SK-N-SH (cell line): ENCODE data around the gene DNMT3A. TPM values are rescaled to one million over a fixed set of nuclear protein-coding genes. Genes with fewer than 3 reads are reported as not detected.

Experiments
- CTCF ChIA-PET: fragments of 300-600, 350-600 bp; formaldehyde crosslinking; extraction: SDS; loops from one replicate; lab custom pipeline; 2021; lab: Yijun Ruan, JAX
- POLR2A ChIA-PET: fragments of 350-600 bp; sonication (Branson Sonifier 250); formaldehyde crosslinking; extraction: SDS; loops from one replicate; lab custom pipeline; 2020; ENCODE audit warnings: antibody characterized with exemption, inconsistent platforms; lab: Yijun Ruan, JAX
- DNase-seq: peaks from one replicate; pipeline ENCODE4 v3.0.0; 2012
- H2AFZ ChIP-seq: fragments of 200-600 bp; sonication (generic); 2 replicates; pipeline ENCODE4 v1.8.1; 2016; ENCODE audit warnings: antibody characterized with exemption, mild to moderate bottlenecking, low read depth
- H3F3A ChIP-seq: fragments of 200-600 bp; sonication (generic); replicated peaks from 2 replicates; pipeline ENCODE3; 2016; ENCODE audit warnings: antibody characterized with exemption, mild to moderate bottlenecking; ENCODE audit not compliant: insufficient read depth
- H3K27ac ChIP-seq, 2 experiments: fragments of 200-500 bp in 1 of 2; fragments of 200-600 bp in 1 of 2; sonication (Bioruptor generic) in 1 of 2; sonication (generic), shearing (Covaris generic) in 1 of 2; 2 replicates each; pipeline versions ENCODE4 v1.5.1 to v1.6.1; 2014 to 2016; ENCODE audit warnings: low read depth in 2 of 2, inconsistent platforms in 1 of 2, low read length in 1 of 2, mild to moderate bottlenecking in 1 of 2, mixed read lengths in 1 of 2
- H3K27me3 ChIP-seq: fragments of 200-600 bp; sonication (generic), shearing (Covaris generic); 2 replicates; pipeline ENCODE4 v1.6.1; 2016; ENCODE audit warnings: mixed run types; ENCODE audit not compliant: insufficient read depth
- H3K36me3 ChIP-seq, 2 experiments: fragments of 200-500 bp in 1 of 2; fragments of 200-600 bp in 1 of 2; sonication (Bioruptor generic) in 1 of 2; sonication (generic) in 1 of 2; replicated peaks in 1 of 2; 2 replicates each; pipeline versions ENCODE3 to v1.5.1; 2014 to 2016; ENCODE audit warnings: low read length in 1 of 2, mild to moderate bottlenecking in 1 of 2; ENCODE audit not compliant: insufficient read depth in 2 of 2, control insufficient read depth in 1 of 2
- H3K4me1 ChIP-seq, 2 experiments: fragments of 200-500 bp in 1 of 2; fragments of 200-600 bp in 1 of 2; sonication (Bioruptor generic) in 1 of 2; sonication (generic), shearing (Covaris generic) in 1 of 2; 2 replicates each; pipeline versions ENCODE4 v1.5.1 to v1.6.1; 2014 to 2016; ENCODE audit warnings: low read depth in 1 of 2, low read length in 1 of 2, mixed run types in 1 of 2; ENCODE audit not compliant: insufficient read depth in 2 of 2, control insufficient read depth in 1 of 2
- H3K4me2 ChIP-seq: fragments of 200-600 bp; sonication (generic), shearing (Covaris generic); 2 replicates; pipeline ENCODE4 v1.6.1; 2017; ENCODE audit warnings: mixed run types
- H3K4me3 ChIP-seq, 2 experiments: fragments of 200-500 bp in 1 of 2; fragments of 200-600 bp in 1 of 2; sonication (Bioruptor generic) in 1 of 2; sonication (generic), shearing (Covaris generic) in 1 of 2; 2 replicates each; pipeline versions ENCODE4 v1.5.1 to v1.8.1; 2014 to 2016; ENCODE audit warnings: low read depth in 2 of 2, inconsistent platforms in 1 of 2, low read length in 1 of 2, mild to moderate bottlenecking in 1 of 2, mixed read lengths in 1 of 2, moderate library complexity in 1 of 2
- H3K79me2 ChIP-seq: fragments of 200-600 bp; sonication (generic); 2 replicates; pipeline ENCODE4 v1.8.1; 2017; ENCODE audit warnings: mild to moderate bottlenecking; ENCODE audit not compliant: insufficient read depth
- H3K9ac ChIP-seq: fragments of 200-600 bp; sonication (generic); 2 replicates; pipeline ENCODE4 v1.6.1; 2017; ENCODE audit warnings: mixed run types
- H3K9me2 ChIP-seq: fragments of 200-600 bp; sonication (generic); 2 replicates; pipeline ENCODE4 v1.6.1; 2017; ENCODE audit warnings: mixed run types
- H3K9me3 ChIP-seq: fragments of 200-600 bp; sonication (generic); 2 replicates; pipeline ENCODE4 v1.6.1; 2017; ENCODE audit warnings: mixed run types, mild to moderate bottlenecking, moderate library complexity
- H4K20me1 ChIP-seq: fragments of 200-600 bp; sonication (generic); 2 replicates; pipeline ENCODE4 v1.6.1; 2017; ENCODE audit warnings: mild to moderate bottlenecking, mixed run types; ENCODE audit not compliant: insufficient read depth
- CHD2 ChIP-seq: fragments of 150-350 bp; IDR thresholded peaks from 2 replicates; pipeline ENCODE4 v1.6.1; 2018; ENCODE audit warnings: low read length; ENCODE audit not compliant: partially characterized antibody
- NFIC ChIP-seq: IDR thresholded peaks from 2 replicates; pipeline ENCODE4 v1.4.0; 2012; ENCODE audit warnings: borderline replicate concordance
- RFX5 ChIP-seq: IDR thresholded peaks from 2 replicates; pipeline ENCODE4 v1.6.1; 2012; ENCODE audit warnings: mild to moderate bottlenecking, improper control_type of control experiment, low read length
- SIN3A ChIP-seq: IDR thresholded peaks from 2 replicates; pipeline ENCODE4 v1.6.1; 2012; ENCODE audit warnings: low read depth, mild to moderate bottlenecking, low read length, moderate library complexity, borderline replicate concordance
- SMC3 ChIP-seq: IDR thresholded peaks from 2 replicates; pipeline ENCODE4 v1.6.1; 2012; ENCODE audit warnings: low read depth, low read length, improper control_type of control experiment
- TCF12 ChIP-seq: IDR thresholded peaks from 2 replicates; pipeline ENCODE4 v1.4.0; 2012
- WGBS: methylation state at CpG from one replicate; pipeline ENCODE4 v1.1.6; 2017; ENCODE audit warnings: low lambda C conversion rate; 5-methylcytosine and 5-hydroxymethylcytosine counted together
- polyA plus RNA-seq, 3 experiments: library from polyadenylated mRNA; depleted of rRNA; stranded (reverse); fragments of >200 nt; gene quantifications; 2 replicates each; pipeline ENCODE4 v1.2.3, GENCODE V29; 2012
- TF ChIP-seq, protein P1 (sequence below): fragments of 150-350 bp; IDR thresholded peaks from 2 replicates; pipeline ENCODE4 v1.6.1; 2017; ENCODE audit warnings: antibody characterized with exemption, low read length, low read depth, borderline replicate concordance

Gene DNMT3A
- polyA plus RNA-seq, 1 of the 3 experiments (the other 2 are of a cell fraction) = 5.6 TPM

GRCh38 chr2:25375371-25375988 is 33.8 kb upstream of the DNMT3A start (continued):
- TF ChIP-seq NFIC (no peak), SIN3A (no peak)

- Histone ChIP-seq H3F3A (no peaks in the 10 kb centered on the region), H3K27me3 (no peaks in the 10 kb centered on the region), H3K79me2 (no peaks in the 10 kb centered on the region), H3K4me2 (no peak overlapping the region), H2AFZ (no peak overlapping the region), H3K36me3 (no peaks in the 10 kb centered on the region), H3K27ac (no peak overlapping the region), H3K9me3 (no peaks in the 10 kb centered on the region), H3K4me3 (no peak overlapping the region), H4K20me1 (no peaks in the 10 kb centered on the region), H3K9me2 (no peaks in the 10 kb centered on the region), H3K9ac (no peak overlapping the region), H3K4me1 (peaks cover 5 to 36% of the 10 kb centered on the region in 2 experiments; a peak in 3 of 4 replicates)
- DNase-seq = no peak
- ChIA-PET CTCF (interaction anchor here (1.5 to 7.4 kb wide), 9 partner anchors 9 to 145 kb away, joined by 3 to 72 read pairs (median 25); partner anchors contain the start of gene DNMT3A), POLR2A (no interaction called here)
- TF ChIP-seq, protein P1, sequence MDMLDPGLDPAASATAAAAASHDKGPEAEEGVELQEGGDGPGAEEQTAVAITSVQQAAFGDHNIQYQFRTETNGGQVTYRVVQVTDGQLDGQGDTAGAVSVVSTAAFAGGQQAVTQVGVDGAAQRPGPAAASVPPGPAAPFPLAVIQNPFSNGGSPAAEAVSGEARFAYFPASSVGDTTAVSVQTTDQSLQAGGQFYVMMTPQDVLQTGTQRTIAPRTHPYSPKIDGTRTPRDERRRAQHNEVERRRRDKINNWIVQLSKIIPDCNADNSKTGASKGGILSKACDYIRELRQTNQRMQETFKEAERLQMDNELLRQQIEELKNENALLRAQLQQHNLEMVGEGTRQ = no peak
- no peak for TF ChIP-seq RFX5
- no peak for TF ChIP-seq TCF12
- no peak for TF ChIP-seq CHD2
- 91% methylated on average over 5 of the region's 5 CpGs for WGBS
Measured at GRCh38 chr2:25374827-25375226, 33.1 kb upstream of the DNMT3A start.

GRCh38 chr2:25374411-25374810 is 32.7 kb upstream of the DNMT3A start:
- Histone ChIP-seq H3K4me2 (no peak overlapping the region), H3K9me3 (no peaks in the 10 kb centered on the region), H3F3A (no peaks in the 10 kb centered on the region), H3K9me2 (no peaks in the 10 kb centered on the region), H3K27me3 (no peaks in the 10 kb centered on the region), H2AFZ (no peak overlapping the region), H3K36me3 (no peaks in the 10 kb centered on the region), H3K4me1 (peaks cover 5 to 39% of the 10 kb centered on the region in 2 experiments; a peak in 3 of 4 replicates), H3K4me3 (no peak overlapping the region), H4K20me1 (no peaks in the 10 kb centered on the region), H3K9ac (no peak overlapping the region), H3K79me2 (no peaks in the 10 kb centered on the region), H3K27ac (no peak overlapping the region)
- no peak for TF ChIP-seq SMC3
- ChIA-PET POLR2A (no interaction called here), CTCF (interaction anchor here (1.5 to 4.1 kb wide), 4 partner anchors 12 to 145 kb away, joined by 3 to 44 read pairs (median 26); partner anchors contain the start of gene DNMT3A)
- 88% methylated on average over 4 of the region's 4 CpGs for WGBS
- no peak for DNase-seq
